Measurements from ENCODE around the gene SSR1. TPM values are rescaled to one million over a fixed set of nuclear protein-coding genes. Genes with fewer than 3 reads are reported as not detected.

Gene SSR1
- total and polyA plus RNA-seq, 2 experiments from 2014 or later: 65.3 to 70.2 TPM

- H3K4me1 Mint-ChIP-seq: no peaks in the 10 kb centered on the region
- no peaks in the 10 kb centered on the region for H3K27me3 Mint-ChIP-seq (ENCODE audit: insufficient read depth, low read depth, poor library complexity)
- Histone ChIP-seq H3K27ac (ENCODE audit: low read depth) (no peak overlapping the region), H3K4me2 (no peak overlapping the region), H3K4me1 (ENCODE audit: insufficient read depth) (no peaks in the 10 kb centered on the region), H3K36me3 (ENCODE audit: insufficient read depth) (peaks cover 17% of the 10 kb centered on the region), H3K4me3 (no peak overlapping the region), H3K79me2 (replicated peaks; ENCODE audit: insufficient read depth) (no peaks in the 10 kb centered on the region), H3K9me2 (ENCODE audit: insufficient read depth) (no peaks in the 10 kb centered on the region), H2AFZ (no peak overlapping the region), H4K20me1 (replicated peaks; ENCODE audit: insufficient read depth) (peaks cover 4% of the 10 kb centered on the region), H3K27me3 (ENCODE audit: insufficient read depth) (no peaks in the 10 kb centered on the region), H3F3A (replicated peaks; ENCODE audit: low read depth) (no peaks in the 10 kb centered on the region)
- no peaks in the 10 kb centered on the region for H3K9me3 Mint-ChIP-seq
- no peak overlapping the region for H3K4me3 Mint-ChIP-seq
- H3K27ac Mint-ChIP-seq: no peak overlapping the region
- ATAC-seq: no peak
- TF ChIP-seq NANOG (IDR thresholded peaks at IDR 0.05; ENCODE audit: borderline replicate concordance): no peak
- no peak for TF ChIP-seq CREB1 (CRISPR knock-in tag; IDR thresholded peaks at IDR 0.05; ENCODE audit: low read depth)
- TF ChIP-seq POLR2AphosphoS5 (IDR thresholded peaks at IDR 0.05; ENCODE audit: low read depth): no peak
- TF ChIP-seq EZH2phosphoT487 (IDR thresholded peaks at IDR 0.05; ENCODE audit: unreplicated experiment): no peak
- no peak for DNase-seq (ENCODE audit: low spot score)
- H3K36me3 Mint-ChIP-seq (ENCODE audit: low read depth): peaks cover 43% of the 10 kb centered on the region
Observed at GRCh38 chr6:7285416-7285815, 27.6 kb downstream of the SSR1 start.

- H3K9me3 Mint-ChIP-seq: no peaks in the 10 kb centered on the region
- no peak overlapping the region for H3K4me3 Mint-ChIP-seq
- H3K36me3 ChIP-seq (ENCODE audit: insufficient read depth): peaks cover 16% of the 10 kb centered on the region
- no peaks in the 10 kb centered on the region for H3K9me2 ChIP-seq (ENCODE audit: insufficient read depth)
- no peak overlapping the region for H3K4me3 ChIP-seq
- no peaks in the 10 kb centered on the region for H3K27me3 Mint-ChIP-seq (ENCODE audit: insufficient read depth, low read depth, poor library complexity)
- H3K36me3 Mint-ChIP-seq (ENCODE audit: low read depth): peaks cover 26% of the 10 kb centered on the region; the same call in 2 of the 3 replicates
- DNase-seq (ENCODE audit: low spot score) (no peak), ATAC-seq (no peak)
- H3K4me2 ChIP-seq: no peak overlapping the region
- no peak overlapping the region for H2AFZ ChIP-seq
- no peaks in the 10 kb centered on the region for H3K4me1 Mint-ChIP-seq
- H3K27me3 ChIP-seq (ENCODE audit: insufficient read depth): no peaks in the 10 kb centered on the region
- no peaks in the 10 kb centered on the region for H3F3A ChIP-seq (replicated peaks; ENCODE audit: low read depth)
- no peaks in the 10 kb centered on the region for H3K79me2 ChIP-seq (replicated peaks; ENCODE audit: insufficient read depth)
- H4K20me1 ChIP-seq (replicated peaks; ENCODE audit: insufficient read depth): peaks cover 4% of the 10 kb centered on the region
- H3K27ac Mint-ChIP-seq: no peak overlapping the region; the same call in 1 of the 2 replicates
- H3K27ac ChIP-seq (ENCODE audit: low read depth): no peak overlapping the region
- H3K4me1 ChIP-seq (ENCODE audit: insufficient read depth): no peaks in the 10 kb centered on the region
- TF ChIP-seq POLR2AphosphoS5 (IDR thresholded peaks at IDR 0.05; ENCODE audit: low read depth) (no peak), ZNF462 (CRISPR knock-in tag; IDR thresholded peaks at IDR 0.05) (no peak), ETS1 (IDR thresholded peaks at IDR 0.05) (no peak), REST (IDR thresholded peaks at IDR 0.05; ENCODE audit: unreplicated experiment) (no peak), ZNF114 (CRISPR knock-in tag; IDR thresholded peaks at IDR 0.05) (no peak), EZH2 (IDR thresholded peaks at IDR 0.05; ENCODE audit: low read depth, unreplicated experiment) (no peak), CREB1 (CRISPR knock-in tag; IDR thresholded peaks at IDR 0.05; ENCODE audit: low read depth) (no peak), STAT1 (IDR thresholded peaks at IDR 0.05; ENCODE audit: unreplicated experiment) (no peak), ZNF331 (CRISPR knock-in tag; IDR thresholded peaks at IDR 0.05; ENCODE audit: low read depth) (no peak), JUNB (IDR thresholded peaks at IDR 0.05; ENCODE audit: unreplicated experiment) (no peak), NANOG (IDR thresholded peaks at IDR 0.05; ENCODE audit: borderline replicate concordance) (no peak), EZH2phosphoT487 (IDR thresholded peaks at IDR 0.05; ENCODE audit: unreplicated experiment) (no peak)
Observed at GRCh38 chr6:7283676-7284075, 29.3 kb downstream of the SSR1 start.
